Nephron progenitor cell (in vitro differentiated cells): ENCODE data around the gene CFAP54.

Experiments
- DNase-seq: peaks from one replicate; pipeline ENCODE4 v3.0.0; 2021
- H3K27ac Mint-ChIP-seq: 2 replicates; pipeline ENCODE4 v1.8.0; 2021; ENCODE audit warnings: mild to moderate bottlenecking, moderate library complexity, mixed read lengths
- H3K27me3 Mint-ChIP-seq: 2 replicates; pipeline ENCODE4 v1.8.0; 2021; ENCODE audit warnings: mild to moderate bottlenecking, low read depth, mixed read lengths; ENCODE audit not compliant: poor library complexity
- H3K36me3 Mint-ChIP-seq: 2 replicates; pipeline ENCODE4 v1.8.0; 2021; ENCODE audit warnings: low read depth, mixed read lengths
- H3K4me1 Mint-ChIP-seq: 2 replicates; pipeline ENCODE4 v1.8.0; 2021; ENCODE audit warnings: mixed read lengths
- H3K4me3 Mint-ChIP-seq: 2 replicates; pipeline ENCODE4 v1.8.0; 2021; ENCODE audit warnings: mild to moderate bottlenecking, moderate library complexity, mixed read lengths
- H3K9me3 Mint-ChIP-seq: 2 replicates; pipeline ENCODE4 v1.8.0; 2021; ENCODE audit warnings: mild to moderate bottlenecking, moderate library complexity, mixed read lengths
- TF ChIP-seq, protein P1 (sequence below): fragments of 200-600 bp; sonication (generic); IDR thresholded peaks from 2 replicates; pipeline ENCODE4 v1.5.0; 2021; ENCODE audit warnings: antibody characterized with exemption

Gene CFAP54

DNA sequence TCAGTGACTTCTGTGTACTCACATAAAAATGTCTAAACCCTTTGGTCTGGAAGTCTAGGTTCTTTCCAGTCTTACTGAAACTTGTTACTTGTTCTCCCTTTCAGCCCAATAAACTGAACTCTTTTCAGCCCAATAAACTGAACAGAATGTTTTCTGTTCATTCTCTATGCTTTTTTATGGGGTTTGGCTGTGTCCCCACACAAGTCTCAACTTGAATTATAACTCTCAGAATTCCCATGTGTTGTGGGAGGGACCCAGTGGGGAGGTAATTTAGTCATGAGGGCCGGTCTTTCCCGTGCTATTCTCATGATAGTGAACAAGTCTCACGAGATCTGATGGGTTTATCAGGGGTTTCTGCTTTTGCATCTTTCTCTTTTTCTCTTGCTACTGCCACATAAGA lies 402.7 kb downstream of the CFAP54 start:
- no peaks in the 10 kb centered on the region for H3K36me3 Mint-ChIP-seq
- H3K4me1 Mint-ChIP-seq = no peaks in the 10 kb centered on the region
- TF ChIP-seq, protein P1, sequence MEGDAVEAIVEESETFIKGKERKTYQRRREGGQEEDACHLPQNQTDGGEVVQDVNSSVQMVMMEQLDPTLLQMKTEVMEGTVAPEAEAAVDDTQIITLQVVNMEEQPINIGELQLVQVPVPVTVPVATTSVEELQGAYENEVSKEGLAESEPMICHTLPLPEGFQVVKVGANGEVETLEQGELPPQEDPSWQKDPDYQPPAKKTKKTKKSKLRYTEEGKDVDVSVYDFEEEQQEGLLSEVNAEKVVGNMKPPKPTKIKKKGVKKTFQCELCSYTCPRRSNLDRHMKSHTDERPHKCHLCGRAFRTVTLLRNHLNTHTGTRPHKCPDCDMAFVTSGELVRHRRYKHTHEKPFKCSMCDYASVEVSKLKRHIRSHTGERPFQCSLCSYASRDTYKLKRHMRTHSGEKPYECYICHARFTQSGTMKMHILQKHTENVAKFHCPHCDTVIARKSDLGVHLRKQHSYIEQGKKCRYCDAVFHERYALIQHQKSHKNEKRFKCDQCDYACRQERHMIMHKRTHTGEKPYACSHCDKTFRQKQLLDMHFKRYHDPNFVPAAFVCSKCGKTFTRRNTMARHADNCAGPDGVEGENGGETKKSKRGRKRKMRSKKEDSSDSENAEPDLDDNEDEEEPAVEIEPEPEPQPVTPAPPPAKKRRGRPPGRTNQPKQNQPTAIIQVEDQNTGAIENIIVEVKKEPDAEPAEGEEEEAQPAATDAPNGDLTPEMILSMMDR = no peak
- no peaks in the 10 kb centered on the region for H3K27me3 Mint-ChIP-seq
- peaks cover 18% of the 10 kb centered on the region for H3K9me3 Mint-ChIP-seq
- H3K4me3 Mint-ChIP-seq = no peak overlapping the region
- peak overlapping the region; percentile 31 for H3K27ac Mint-ChIP-seq
- no peak for DNase-seq

DNA sequence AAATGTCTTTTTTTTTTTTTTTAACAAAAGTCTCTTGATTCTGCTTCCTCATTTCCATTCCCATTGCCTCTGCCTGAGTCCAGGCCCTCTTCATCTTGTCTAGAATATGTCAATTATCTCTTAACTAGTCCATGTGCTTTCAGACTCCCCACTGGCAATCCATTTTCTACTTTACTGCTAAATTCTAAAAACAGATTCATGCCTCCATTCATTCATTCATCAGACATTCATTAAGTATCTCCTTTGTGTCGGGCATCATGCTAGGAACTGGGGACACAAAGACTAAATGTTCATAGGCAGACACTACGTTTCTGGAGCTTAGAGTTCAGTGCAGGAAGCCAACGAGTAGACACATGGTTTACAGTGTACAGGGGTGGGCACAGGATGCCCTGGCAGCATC lies 408.0 kb downstream of the CFAP54 start:
- no peak for DNase-seq
- Mint-ChIP-seq H3K27ac (no peak overlapping the region), H3K4me3 (no peak overlapping the region), H3K27me3 (no peaks in the 10 kb centered on the region), H3K4me1 (no peaks in the 10 kb centered on the region), H3K36me3 (no peaks in the 10 kb centered on the region), H3K9me3 (peaks cover 15% of the 10 kb centered on the region)
- TF ChIP-seq, protein P1 = no peak

DNA sequence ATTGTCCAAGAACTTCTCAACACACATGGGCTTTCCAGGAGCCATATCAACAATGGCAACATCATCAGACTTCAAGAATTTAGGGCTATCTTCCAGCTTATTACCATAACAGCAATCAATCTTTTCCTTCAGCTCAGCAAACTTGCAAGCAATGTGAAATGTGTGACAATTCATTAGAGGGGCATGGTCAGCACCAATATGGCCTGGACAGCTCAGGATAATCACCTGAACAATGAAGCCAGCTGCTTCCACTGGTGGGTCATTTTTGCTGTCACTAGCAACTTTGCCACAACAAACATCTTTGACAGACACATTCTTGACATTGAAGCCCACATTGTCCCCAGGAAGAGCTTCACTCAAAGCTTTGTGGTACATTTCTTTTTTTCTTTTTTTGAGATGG lies 411.8 kb downstream of the CFAP54 start:
- H3K27me3 Mint-ChIP-seq = no peaks in the 10 kb centered on the region
- H3K4me3 Mint-ChIP-seq = no peak overlapping the region
- peaks cover 3% of the 10 kb centered on the region for H3K4me1 Mint-ChIP-seq
- no peak for DNase-seq
- peaks cover 4% of the 10 kb centered on the region for H3K9me3 Mint-ChIP-seq
- no peaks in the 10 kb centered on the region for H3K36me3 Mint-ChIP-seq
- TF ChIP-seq, protein P1 = no peak
- no peak overlapping the region for H3K27ac Mint-ChIP-seq

- TF ChIP-seq, protein P1 = no peak
- Mint-ChIP-seq H3K36me3 (no peaks in the 10 kb centered on the region), H3K9me3 (peaks cover 4% of the 10 kb centered on the region), H3K4me3 (no peak overlapping the region), H3K27ac (no peak overlapping the region), H3K27me3 (no peaks in the 10 kb centered on the region), H3K4me1 (peaks cover 9% of the 10 kb centered on the region)
- no peak for DNase-seq
These were observed 412.7 kb downstream of the CFAP54 start for GRCh38 chr12:96902076-96902475.

GRCh38 chr12:96906498-96906848 lies 417.1 kb downstream of the CFAP54 start:
- peaks cover 4% of the 10 kb centered on the region for H3K9me3 Mint-ChIP-seq
- peaks cover 2% of the 10 kb centered on the region for H3K27me3 Mint-ChIP-seq
- peaks cover 46% of the 10 kb centered on the region for H3K4me1 Mint-ChIP-seq
- peaks cover 5% of the 10 kb centered on the region for H3K36me3 Mint-ChIP-seq
- no peak overlapping the region for H3K27ac Mint-ChIP-seq
- H3K4me3 Mint-ChIP-seq = peak overlapping the region; percentile 93
- no peak for DNase-seq
- TF ChIP-seq, protein P1 = no peak

- Mint-ChIP-seq H3K4me3 (peak within 1 kb of the TSS; percentile 93), H3K27me3 (peaks cover 2% of the 10 kb centered on the region), H3K9me3 (peaks cover 4% of the 10 kb centered on the region), H3K36me3 (peaks cover 5% of the 10 kb centered on the region), H3K27ac (peak within 1 kb of the TSS; percentile 97), H3K4me1 (peaks cover 49% of the 10 kb centered on the region)
- peak; percentile 94 for DNase-seq
- TF ChIP-seq, protein P1 = no peak
These were observed 417.7 kb downstream of the CFAP54 start, which contains the start of gene NEDD1 for GRCh38 chr12:96906849-96907670. NEDD1 (plus strand) TSS chr12:96907257; CDS start chr12:96909760, 2,503 bp downstream.
